GM12801 (cell line): ENCODE results near the gene AFTPH.

Experiments used
- CTCF ChIP-seq: IDR thresholded peaks from one replicate; pipeline ENCODE4 v1.5.1; 2011; ENCODE audit warnings: control low read depth; ENCODE audit not compliant: insufficient read length; ENCODE audit errors: extremely low read depth

Gene AFTPH

GRCh38 chr2:64640153-64641044 is 116.3 kb downstream of the AFTPH start:
- no peak for TF ChIP-seq CTCF

- no peak for TF ChIP-seq CTCF
Measured at GRCh38 chr2:64641599-64641998, 117.5 kb downstream of the AFTPH start.
